HG03060 (cell line): ENCODE data around the gene ZNF268.

Source experiments
- ATAC-seq: cut with Tn5 transposase; IDR thresholded peaks from one replicate; pipeline ENCODE4 v1.9.1; 2021; ENCODE audit warnings: low read depth, moderate number of reproducible peaks; ENCODE audit not compliant: unreplicated experiment

ZNF268 gene

DNA sequence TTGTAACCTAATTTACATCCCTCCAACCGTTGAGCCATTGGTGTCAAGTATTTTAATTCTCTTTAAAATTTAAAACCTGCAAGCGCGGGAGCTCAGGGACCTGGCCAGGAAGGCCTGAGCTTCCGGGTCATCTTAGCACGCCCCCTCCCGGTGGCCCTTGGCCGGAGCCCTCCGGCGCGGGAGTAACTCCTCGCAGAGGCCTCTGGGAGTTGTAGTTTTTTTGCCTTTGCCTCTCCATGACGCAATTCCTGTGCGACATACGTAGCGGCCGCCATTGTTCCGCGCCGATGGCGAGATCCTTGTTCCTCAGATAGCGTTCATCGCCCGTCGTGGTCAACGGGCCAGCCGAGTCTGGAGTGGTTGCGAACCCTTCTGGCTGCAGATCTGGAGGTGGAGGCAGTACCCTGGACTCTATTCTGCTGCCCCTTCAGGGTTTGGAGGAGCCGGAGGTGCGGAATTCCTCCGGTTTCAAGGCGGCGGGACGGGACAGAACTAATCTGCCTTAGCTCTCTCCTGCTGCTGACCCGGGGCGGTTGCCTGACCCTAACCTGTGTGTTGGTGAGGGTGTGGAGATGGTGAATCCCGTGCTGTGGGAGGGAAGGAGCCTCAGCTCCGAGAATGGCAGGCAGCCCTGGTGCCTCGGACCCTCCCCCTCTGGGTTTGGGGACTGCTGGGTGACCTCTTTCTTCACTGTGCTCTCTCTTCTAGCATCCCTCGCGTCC, at the start of gene ZNF268:
ZNF268 (plus strand) TSS at position 258 of the 722 bp plus-strand sequence. CDS start 503 bp downstream, outside the sequence.
- peak; percentile 91 for ATAC-seq

DNA sequence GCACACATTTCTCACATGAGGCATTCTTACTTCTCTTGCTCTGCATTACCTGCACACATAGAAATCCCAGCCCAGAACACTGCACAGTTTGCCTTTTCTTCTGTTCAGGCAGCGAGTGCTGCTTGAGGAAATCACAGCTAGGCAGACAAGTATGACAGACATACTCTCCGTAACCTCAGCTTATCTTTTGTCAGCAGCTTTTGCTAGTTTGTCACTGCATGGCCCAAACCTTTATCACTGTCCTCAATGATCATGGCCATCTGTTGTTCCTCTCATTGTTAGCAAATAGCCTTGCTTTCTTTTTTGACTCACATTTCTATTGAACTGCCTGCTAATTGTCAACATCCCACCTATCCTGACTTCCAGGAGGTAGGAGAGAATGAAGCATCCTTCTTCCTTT, 45.5 kb upstream of the ZNF268 start:
- ATAC-seq: no peak

DNA sequence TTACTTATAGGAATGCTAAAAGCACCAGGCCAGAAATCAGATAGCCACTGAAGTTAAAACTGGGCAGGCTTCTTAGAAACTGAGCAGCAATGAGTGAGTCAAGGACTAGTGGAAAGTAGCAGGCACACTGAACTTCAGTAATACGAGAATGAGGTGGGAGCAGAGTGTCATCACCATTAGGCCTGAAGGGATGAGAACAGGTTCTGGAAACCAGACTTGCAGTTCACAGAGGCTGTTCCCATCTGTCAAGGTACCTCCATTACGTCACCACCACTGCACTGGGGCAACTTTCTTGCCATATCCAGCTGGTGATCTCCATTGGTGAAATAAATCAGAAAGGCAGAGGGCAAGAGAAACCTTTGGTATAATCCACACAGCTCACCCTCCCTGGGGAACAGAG, 35.3 kb upstream of the ZNF268 start:
- no peak for ATAC-seq

DNA sequence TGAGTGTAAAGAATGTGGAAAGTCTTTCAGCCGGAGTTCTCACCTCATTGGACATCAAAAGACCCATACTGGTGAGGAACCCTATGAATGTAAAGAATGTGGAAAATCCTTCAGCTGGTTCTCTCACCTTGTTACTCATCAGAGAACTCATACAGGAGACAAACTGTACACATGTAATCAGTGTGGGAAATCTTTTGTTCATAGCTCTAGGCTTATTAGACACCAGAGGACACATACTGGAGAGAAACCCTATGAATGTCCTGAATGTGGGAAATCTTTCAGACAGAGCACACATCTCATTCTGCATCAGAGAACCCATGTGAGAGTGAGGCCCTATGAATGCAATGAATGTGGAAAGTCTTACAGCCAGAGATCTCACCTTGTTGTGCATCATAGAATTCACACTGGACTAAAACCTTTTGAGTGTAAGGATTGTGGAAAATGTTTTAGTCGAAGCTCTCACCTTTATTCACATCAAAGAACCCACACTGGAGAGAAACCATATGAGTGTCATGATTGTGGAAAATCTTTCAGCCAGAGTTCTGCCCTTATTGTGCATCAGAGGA, 25.1 kb upstream of the ZNF268 start:
- no peak for ATAC-seq

DNA sequence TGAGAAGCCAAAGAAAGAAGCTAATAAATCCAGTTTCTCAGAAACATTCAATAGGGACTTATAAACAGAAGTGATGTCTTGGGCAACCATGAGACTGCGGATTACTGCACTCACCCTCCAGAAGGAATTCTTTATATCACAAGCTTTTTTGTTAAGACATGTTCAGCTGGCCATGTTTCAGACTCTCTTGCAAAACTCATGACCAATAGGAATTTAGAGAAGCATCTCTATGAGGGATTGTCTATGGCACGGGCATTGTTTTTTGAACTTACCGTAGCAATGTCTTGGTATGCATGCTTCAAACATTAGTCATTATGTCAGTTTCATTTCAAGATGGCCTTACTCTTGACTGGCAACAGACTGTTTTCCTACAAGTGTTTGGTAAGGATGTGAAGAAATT, 15.5 kb upstream of the ZNF268 start:
- ATAC-seq: no peak

DNA sequence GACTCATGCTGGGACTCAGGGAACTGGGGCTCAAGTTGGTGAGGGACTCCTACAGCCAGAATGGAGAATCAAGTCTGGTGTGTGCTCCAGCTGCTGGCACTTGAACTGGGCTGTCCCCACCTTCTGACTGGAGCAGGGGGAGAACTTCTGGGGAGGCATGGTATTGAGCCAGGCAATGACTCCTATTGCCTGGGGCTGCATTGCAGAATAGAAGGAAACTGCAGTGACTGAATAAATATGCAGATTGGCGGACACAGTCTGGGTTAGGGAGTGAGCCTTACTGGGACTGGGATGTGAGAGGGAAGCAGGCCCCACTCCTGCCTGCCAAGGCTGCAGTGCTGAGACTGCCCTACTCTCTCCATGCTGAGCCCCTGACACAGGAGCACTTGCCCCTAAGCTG, 8.8 kb upstream of the ZNF268 start:
- no peak for ATAC-seq

DNA sequence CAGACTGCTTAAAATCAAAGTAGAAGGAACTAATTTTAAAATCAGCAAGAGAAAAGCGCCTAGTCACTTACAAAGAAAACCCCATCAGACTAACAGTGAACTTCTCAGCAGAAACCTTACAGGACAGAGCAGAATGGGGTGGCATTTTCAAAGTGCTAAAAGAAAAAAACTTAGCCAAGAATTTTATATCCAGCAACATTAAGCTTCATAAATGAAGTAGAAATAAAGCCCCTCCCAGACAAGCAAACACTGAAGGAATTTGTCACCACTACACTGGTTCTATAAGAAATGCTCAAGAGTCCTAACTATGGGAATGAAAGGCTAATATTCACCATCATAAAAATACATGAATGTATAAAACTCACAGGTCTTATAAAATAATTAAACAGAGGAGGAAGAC, 6.4 kb upstream of the ZNF268 start:
- ATAC-seq: no peak

DNA sequence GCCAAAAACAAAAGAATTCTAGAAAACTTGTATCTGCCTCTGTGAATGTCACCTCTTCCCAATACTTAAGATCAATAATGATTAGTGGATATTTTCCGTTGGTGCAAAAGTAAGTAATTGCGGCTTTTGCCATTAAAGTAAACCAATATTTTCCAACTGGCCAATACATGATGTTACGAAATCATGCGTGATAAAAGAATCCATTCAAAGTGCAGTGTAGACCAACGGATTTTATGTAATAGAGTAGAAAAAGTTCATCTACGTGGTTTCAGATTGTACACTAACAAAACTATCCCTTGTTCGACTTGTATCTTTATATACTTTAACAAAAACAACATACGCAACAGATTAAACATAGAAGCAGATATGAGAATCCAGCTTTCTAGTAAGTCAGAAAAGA, 626 bp upstream of the ZNF268 start:
- no peak for ATAC-seq

DNA sequence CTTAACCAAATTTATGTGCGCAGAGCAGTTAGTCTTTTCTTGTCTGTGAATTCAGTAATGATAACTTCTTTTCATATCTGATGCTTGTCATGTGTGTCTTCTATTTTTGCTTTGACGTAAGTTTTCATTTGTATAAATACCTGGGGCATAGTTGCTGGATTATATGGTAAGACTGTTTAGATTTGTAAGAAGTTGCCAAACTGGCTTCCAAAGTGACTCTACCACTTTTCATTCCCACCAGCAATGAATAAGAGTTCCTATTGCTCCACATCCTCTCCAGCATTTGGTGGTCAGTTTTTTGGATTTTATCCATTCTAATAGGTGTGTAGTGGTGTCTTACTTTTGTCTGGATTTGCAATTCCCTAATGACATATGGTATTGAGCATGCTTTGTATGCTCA, 8.9 kb downstream of the ZNF268 start:
- ATAC-seq: no peak

DNA sequence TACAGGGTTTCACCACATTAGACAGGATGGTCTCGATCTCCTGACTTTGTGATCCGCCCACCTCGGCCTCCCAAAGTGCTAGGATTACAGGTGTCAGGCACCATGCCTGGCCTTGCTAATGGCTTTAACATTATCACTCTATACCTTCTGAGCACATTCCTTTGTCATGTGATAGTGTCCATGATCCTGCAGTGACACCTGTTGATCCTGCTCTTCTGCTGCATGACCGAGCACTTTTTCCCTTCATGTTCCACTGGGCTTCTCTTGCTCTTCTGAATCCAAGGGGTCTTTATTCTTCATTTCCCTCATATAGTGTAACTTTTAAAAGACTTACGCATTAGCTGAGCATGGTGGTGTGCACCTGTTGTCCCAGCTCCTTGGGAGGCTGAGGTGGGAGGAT, 11.6 kb downstream of the ZNF268 start:
- ATAC-seq: no peak

DNA sequence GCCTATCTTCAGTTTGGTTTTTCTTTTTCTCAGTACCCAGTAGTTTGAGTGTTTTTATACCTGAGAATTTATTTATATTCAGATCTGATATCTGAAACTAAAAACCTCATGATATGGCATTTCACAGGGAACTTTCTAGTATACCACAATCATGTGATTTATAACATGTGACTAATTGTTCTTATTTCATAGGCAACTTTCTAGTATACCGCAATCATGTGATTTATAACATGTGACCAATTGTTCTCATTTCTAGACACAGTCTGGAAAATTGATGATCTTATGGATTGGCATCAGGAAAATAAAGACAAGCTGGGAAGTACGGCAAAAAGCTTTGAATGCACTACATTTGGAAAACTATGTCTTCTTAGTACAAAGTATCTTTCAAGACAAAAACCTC, 20.6 kb downstream of the ZNF268 start:
- no peak for ATAC-seq

DNA sequence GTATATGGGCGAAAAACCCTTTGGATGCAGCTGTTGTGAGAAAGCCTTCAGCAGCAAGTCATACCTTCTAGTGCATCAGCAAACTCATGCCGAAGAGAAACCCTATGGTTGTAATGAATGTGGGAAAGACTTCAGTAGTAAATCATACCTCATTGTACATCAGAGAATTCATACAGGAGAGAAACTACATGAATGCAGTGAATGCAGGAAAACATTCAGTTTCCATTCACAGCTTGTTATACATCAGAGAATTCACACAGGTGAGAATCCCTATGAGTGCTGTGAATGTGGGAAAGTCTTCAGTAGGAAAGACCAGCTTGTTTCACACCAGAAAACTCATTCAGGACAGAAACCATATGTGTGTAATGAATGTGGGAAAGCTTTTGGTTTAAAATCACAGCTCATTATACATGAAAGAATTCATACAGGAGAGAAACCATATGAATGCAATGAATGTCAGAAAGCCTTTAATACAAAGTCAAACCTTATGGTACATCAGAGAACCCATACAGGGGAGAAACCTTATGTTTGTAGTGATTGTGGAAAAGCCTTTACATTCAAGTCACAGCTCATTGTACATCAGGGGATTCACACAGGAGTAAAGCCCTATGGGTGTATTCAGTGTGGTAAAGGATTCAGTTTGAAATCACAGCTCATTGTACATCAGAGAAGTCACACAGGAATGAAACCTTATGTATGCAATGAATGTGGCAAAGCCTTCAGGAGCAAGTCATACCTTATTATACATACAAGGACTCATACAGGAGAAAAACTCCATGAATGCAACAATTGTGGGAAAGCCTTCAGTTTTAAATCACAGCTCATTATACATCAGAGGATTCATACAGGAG, 21.4 kb downstream of the ZNF268 start:
- ATAC-seq: no peak

DNA sequence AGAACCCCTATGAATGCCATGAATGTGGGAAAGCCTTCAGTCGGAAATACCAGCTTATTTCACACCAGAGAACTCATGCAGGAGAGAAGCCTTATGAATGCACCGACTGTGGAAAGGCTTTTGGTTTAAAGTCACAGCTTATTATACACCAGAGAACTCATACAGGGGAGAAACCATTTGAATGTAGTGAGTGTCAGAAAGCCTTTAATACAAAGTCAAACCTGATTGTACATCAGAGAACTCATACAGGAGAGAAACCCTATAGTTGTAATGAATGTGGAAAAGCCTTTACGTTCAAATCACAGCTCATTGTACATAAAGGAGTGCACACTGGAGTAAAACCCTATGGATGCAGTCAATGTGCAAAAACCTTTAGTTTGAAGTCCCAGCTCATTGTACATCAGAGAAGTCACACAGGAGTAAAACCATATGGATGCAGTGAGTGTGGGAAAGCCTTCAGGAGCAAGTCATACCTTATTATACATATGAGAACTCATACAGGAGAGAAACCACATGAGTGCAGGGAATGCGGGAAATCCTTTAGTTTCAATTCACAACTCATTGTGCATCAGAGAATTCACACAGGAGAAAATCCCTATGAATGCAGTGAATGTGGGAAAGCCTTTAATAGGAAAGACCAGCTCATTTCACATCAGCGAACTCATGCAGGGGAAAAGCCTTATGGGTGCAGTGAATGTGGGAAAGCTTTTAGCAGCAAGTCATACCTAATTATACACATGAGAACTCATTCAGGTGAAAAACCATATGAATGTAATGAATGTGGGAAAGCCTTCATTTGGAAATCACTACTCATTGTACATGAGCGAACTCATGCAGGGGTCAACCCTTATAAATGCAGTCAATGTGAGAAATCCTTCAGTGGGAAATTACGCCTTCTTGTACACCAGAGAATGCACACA, 22.3 kb downstream of the ZNF268 start:
- no peak for ATAC-seq

DNA sequence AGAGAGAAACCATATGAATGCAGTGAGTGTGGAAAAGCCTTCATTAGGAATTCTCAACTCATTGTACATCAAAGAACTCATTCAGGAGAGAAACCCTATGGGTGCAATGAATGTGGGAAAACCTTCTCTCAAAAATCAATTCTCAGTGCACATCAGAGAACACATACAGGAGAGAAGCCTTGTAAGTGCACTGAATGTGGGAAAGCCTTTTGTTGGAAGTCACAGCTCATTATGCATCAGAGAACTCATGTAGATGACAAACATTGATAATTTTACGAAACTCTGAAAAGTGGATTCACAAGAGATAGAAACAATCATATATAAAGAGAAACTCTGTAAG, 22.9 kb downstream of the ZNF268 start:
- no peak for ATAC-seq

DNA sequence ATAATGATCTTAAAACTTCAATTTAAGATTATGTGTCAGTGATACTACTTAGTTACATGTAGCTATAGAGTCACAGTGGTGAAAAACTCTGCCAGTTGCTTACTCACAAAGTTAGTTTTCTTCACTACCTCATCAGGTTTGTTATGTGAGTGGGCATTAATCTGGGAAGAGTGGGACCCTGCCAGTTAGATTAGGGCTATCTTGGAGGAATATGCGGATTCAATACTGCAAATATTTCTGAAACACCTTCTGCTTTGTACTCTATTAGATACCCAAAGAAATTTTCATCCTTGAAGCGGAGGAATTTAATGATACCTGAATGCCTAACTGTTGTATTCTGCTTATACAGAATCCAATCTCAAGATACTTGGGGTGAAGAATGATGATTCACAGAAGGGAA, 25.1 kb downstream of the ZNF268 start:
- ATAC-seq: no peak

DNA sequence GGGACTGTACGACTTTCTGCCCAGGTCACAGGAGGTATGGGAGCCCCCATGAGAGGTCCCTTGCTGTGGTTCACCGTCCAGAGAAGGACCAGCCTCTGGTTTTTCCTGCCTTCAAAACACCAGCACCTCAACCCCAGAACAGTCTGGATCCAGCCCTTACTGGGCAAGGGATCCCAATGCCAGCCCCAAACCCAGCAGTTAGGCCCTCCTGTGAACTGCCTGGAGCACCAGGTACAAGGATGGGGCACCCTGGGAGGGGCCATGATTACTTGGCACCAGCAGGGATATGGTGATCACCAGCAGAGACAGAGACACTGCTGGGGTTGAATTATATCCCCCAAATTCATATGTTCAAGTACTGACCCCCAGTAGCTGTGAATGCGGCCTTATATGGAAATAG, 34.4 kb downstream of the ZNF268 start:
- ATAC-seq: no peak

DNA sequence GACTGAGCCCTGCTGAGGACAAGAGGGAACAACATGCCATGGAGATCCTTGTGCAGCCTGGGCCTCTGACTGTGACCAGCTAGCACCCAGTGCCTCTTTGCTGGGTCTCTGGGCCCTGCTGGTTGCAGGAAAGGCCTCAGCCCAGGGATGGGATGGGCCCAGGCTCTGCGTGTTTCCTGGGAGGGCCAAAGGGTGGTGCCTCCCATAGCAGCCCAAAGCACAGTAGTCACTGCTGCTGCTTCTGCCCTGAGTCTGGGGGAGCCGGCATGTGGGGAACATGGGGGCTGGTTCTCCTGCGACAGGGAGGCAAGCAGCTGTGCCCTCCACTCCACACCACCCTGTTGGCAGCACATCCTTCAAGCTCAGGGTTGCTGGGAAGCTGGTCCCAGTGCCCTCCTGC, 35.9 kb downstream of the ZNF268 start:
- ATAC-seq: no peak

DNA sequence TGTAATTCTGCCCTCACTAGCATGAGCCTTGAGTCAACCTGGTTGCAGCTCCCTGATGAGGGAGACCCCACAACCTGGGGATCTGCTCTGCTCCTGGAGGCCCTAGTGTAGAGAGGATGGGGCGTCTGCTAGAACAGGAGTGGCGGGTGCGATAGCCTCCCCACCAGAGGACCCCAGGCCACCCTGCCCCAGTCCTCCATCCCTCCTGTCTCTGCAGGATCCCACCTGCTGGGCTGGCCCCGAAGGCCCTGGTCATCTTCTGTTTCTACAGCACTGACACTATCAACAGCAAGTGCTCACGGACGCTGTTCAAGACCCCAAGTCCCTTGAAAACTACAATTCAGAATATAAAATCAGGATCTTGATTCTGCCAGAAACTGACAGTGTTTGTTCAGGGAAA, 39.2 kb downstream of the ZNF268 start:
- no peak for ATAC-seq

DNA sequence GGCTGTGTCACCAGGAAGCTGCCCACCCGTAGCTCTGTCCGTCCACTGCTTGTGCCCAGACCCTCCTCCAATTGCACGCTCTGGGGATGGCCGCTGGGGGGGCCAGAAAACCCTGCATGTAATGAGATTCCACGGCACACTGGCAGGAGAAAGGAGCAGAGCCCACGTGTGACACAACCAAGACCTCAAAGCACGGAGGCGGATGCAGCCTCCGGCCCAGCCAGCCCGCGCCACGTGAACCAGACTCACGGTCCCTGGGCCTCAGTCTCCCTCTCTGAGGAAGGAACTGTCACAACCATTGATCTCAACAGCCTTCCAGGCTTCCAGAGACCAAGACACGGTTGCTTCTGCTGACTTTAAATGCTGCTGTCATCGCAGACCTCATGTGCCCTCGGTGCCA, 39.9 kb downstream of the ZNF268 start:
- no peak for ATAC-seq

DNA sequence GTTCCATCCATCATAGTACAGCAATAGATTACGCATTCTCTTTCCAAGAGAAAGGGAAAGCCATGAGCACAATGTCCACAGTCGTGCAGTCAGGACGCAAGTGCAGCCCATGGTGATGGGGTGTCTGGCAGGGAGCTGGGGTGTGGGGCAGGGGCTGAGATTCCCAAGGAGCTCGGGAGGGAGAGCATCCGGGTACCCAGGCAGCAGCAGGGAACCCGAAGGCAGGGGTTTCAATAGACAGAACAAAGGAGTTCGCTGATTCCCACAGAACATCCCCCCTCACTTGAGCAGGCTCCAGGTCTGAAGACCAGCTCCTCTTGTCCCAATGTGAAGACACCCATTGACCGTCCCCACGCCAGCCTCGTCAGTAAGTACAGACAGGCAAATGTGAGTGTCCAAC, 40.9 kb downstream of the ZNF268 start:
- no peak for ATAC-seq

DNA sequence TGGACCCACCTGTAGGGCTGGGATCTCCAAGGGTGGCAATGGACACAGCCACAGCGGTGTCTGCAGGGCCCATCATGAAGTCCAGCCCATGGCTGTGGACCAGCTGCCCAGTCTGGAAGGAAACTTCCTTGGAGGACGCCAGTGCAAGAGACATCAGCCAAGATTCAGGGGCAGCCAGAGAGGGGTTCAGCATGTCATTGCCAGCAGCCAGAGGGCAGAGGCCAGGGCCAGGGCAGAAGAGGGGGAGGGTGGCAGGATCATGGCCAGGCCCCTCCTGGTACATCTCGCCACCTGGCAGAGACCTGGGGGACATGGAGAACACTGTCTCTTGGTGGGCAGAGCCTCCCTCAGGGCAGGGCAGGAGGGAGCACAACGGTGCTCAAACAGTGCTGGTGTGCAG, 44.2 kb downstream of the ZNF268 start:
- no peak for ATAC-seq
